HepG2 (cell line): ENCODE results near the gene DEFB112. TPM values are rescaled to one million over a fixed set of nuclear protein-coding genes. Genes with fewer than 3 reads are reported as not detected.
A peak's percentile ranks its signal among the peaks of the same experiment; 100 is the strongest.

Experiments used
- EHMT2 ChIP-seq: fragments of 200-600 bp; sonication (generic); IDR thresholded peaks from 2 replicates; pipeline ENCODE4 v1.7.0; 2017; ENCODE audit warnings: antibody characterized with exemption, low read depth, low read length, borderline replicate concordance
- ERF ChIP-seq: IDR thresholded peaks from 2 replicates; pipeline ENCODE4 v1.6.1; 2018; ENCODE audit warnings: missing biosample characterization, missing genetic modification reagents
- FOXA3 ChIP-seq: IDR thresholded peaks from 2 replicates; pipeline ENCODE4 v1.6.1; 2016; ENCODE audit warnings: missing genetic modification reagents, missing compliant biosample characterization
- HOXA7 ChIP-seq: sonication (generic); formaldehyde crosslinking; IDR thresholded peaks from 2 replicates; pipeline ENCODE4 v1.8.1; 2022; ENCODE audit warnings: mild to moderate bottlenecking, missing genetic modification reagents, moderate library complexity
- MIER3 ChIP-seq: IDR thresholded peaks from 2 replicates; pipeline ENCODE4 v1.6.1; 2016; ENCODE audit warnings: missing compliant biosample characterization, borderline replicate concordance
- MYC ChIP-seq: sonication (generic); formaldehyde crosslinking; IDR thresholded peaks from 2 replicates; pipeline ENCODE4 v1.9.0; 2021; ENCODE audit warnings: missing genetic modification reagents, borderline replicate concordance
- SATB2 ChIP-seq: sonication (generic); formaldehyde crosslinking; IDR thresholded peaks from 2 replicates; pipeline ENCODE4 v1.5.0; 2020; ENCODE audit warnings: missing genetic modification reagents
- SP5 ChIP-seq: IDR thresholded peaks from 2 replicates; pipeline ENCODE4 v1.6.1; 2016; ENCODE audit warnings: low read depth, borderline replicate concordance
- SRY ChIP-seq: sonication (generic); formaldehyde crosslinking; IDR thresholded peaks from 2 replicates; pipeline ENCODE4 v1.8.0; 2022; ENCODE audit warnings: mild to moderate bottlenecking, missing genetic modification reagents
- STAG1 ChIP-seq: sonication (generic); formaldehyde crosslinking; IDR thresholded peaks from 2 replicates; pipeline ENCODE4 v1.4.0; 2020; ENCODE audit warnings: missing genetic modification reagents
- TGIF2 ChIP-seq: IDR thresholded peaks from 2 replicates; pipeline ENCODE4 v1.6.1; 2016; ENCODE audit warnings: control low read depth, missing compliant biosample characterization
- THAP11 ChIP-seq: IDR thresholded peaks from 2 replicates; pipeline ENCODE4 v1.6.1; 2016; ENCODE audit warnings: missing biosample characterization, missing genetic modification reagents
- ZBTB7A ChIP-seq: sonication (generic); formaldehyde crosslinking; IDR thresholded peaks from 2 replicates; pipeline ENCODE4 v1.8.0; 2022; ENCODE audit warnings: mild to moderate bottlenecking, missing genetic modification reagents
- ZC3H4 ChIP-seq: sonication (generic); formaldehyde crosslinking; IDR thresholded peaks from 2 replicates; pipeline ENCODE4 v1.4.0; 2020; ENCODE audit warnings: missing genetic modification reagents, borderline replicate concordance
- ZFY ChIP-seq: sonication (generic); formaldehyde crosslinking; IDR thresholded peaks from 2 replicates; pipeline ENCODE4 v1.4.0; 2020; ENCODE audit warnings: missing genetic modification reagents
- ZNF572 ChIP-seq: sonication (generic); formaldehyde crosslinking; IDR thresholded peaks from 2 replicates; pipeline ENCODE4 v1.5.1; 2020; ENCODE audit warnings: mild to moderate bottlenecking, missing genetic modification reagents
- ZNF652 ChIP-seq: IDR thresholded peaks from 2 replicates; pipeline ENCODE4 v1.6.1; 2016; ENCODE audit warnings: low read depth, borderline replicate concordance
- ZNF660 ChIP-seq: sonication (generic); formaldehyde crosslinking; IDR thresholded peaks from 2 replicates; pipeline ENCODE4 v1.5.1; 2020; ENCODE audit warnings: mild to moderate bottlenecking, low read depth, missing genetic modification reagents, borderline replicate concordance
- ZNF772 ChIP-seq: sonication (generic); formaldehyde crosslinking; IDR thresholded peaks from 2 replicates; pipeline ENCODE4 v1.5.0; 2020; ENCODE audit warnings: mild to moderate bottlenecking, missing genetic modification reagents
- polyA plus RNA-seq, 8 experiments: library from polyadenylated mRNA; depleted of rRNA in 3 of 8; stranded (reverse) in 7 of 8; unstranded in 1 of 8; fragments of >200 nt; fragmentation: Illumina TruSeq in 4 of 8; extraction: Trizol in 4 of 8; gene quantifications; 2 replicates each; pipeline versions ENCODE4 v1.2.1 to v1.2.3, GENCODE V29; 2011 to 2016; ENCODE audit warnings: low read depth in 4 of 8, missing spikeins in 1 of 8, mixed read lengths in 1 of 8; ENCODE audit not compliant: insufficient read depth in 1 of 8
- total RNA-seq, 5 experiments: library from RNA; depleted of rRNA; stranded (reverse); fragments of >200 nt; fragmentation: Illumina TruSeq; extraction: Trizol; gene quantifications; 2 replicates each; pipeline ENCODE4 v1.2.3, GENCODE V29; 2016; ENCODE audit warnings: low read depth in 1 of 5
- TF ChIP-seq, protein P1 (sequence below): sonication (generic); formaldehyde crosslinking; IDR thresholded peaks from 2 replicates; pipeline ENCODE4 v1.4.0; 2020; ENCODE audit warnings: missing genetic modification reagents
- TF ChIP-seq, protein P2 (sequence below): sonication (generic); formaldehyde crosslinking; IDR thresholded peaks from 2 replicates; pipeline ENCODE4 v1.4.0; 2020; ENCODE audit warnings: missing genetic modification reagents, mild to moderate bottlenecking, borderline replicate concordance
- TF ChIP-seq, protein P3 (sequence below): sonication (generic); formaldehyde crosslinking; IDR thresholded peaks from 2 replicates; pipeline ENCODE4 v1.8.1; 2023; ENCODE audit warnings: missing genetic modification reagents, inconsistent platforms, borderline replicate concordance
- TF ChIP-seq, protein P4 (sequence below): sonication (generic); formaldehyde crosslinking; IDR thresholded peaks from 2 replicates; pipeline ENCODE4 v1.5.0; 2020; ENCODE audit warnings: missing genetic modification reagents

DEFB112 gene
- total and polyA plus RNA-seq, 2 of the 13 experiments (the other 11 are each of a cell fraction or from before 2014, with no cell fraction given) = not detected

DNA sequence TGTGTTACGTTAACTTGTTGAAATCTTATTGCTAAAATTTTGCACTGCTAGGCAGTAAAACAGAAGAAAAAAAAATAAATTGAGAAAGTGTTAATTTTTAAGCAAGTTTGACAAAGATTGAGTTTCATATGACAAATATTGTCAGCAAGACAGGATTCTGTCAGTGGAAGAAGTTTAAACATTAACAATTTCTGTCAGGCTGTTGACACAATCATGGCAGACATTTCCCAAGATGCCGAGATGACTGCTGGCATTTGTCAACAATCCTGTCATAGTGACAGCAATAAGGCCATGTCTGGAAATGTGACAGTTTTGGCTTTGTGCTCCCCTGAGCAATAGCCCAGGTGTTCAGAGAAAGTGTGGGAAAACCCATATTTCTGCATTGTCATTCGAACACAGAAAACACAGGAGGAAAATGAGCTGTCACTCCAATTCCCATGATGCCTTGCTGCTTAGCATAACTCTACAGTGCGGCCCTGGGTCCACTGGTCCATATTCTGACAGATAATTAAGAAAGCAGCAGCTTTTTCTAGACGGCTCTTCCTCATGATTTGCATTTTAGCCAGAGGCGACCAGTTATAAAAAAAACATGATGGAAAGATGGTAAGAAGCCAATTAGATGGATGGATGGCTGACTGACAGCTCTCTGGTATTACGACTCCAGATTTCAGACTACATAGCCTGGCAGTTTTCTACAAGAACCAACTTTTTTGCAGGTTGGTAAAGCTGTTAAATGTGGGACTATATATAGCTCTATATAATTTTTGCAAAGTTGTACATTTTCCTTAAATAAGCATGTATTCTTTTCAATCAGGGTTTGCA is 43.6 kb upstream of the DEFB112 start (continued):
- TF ChIP-seq, protein P1, sequence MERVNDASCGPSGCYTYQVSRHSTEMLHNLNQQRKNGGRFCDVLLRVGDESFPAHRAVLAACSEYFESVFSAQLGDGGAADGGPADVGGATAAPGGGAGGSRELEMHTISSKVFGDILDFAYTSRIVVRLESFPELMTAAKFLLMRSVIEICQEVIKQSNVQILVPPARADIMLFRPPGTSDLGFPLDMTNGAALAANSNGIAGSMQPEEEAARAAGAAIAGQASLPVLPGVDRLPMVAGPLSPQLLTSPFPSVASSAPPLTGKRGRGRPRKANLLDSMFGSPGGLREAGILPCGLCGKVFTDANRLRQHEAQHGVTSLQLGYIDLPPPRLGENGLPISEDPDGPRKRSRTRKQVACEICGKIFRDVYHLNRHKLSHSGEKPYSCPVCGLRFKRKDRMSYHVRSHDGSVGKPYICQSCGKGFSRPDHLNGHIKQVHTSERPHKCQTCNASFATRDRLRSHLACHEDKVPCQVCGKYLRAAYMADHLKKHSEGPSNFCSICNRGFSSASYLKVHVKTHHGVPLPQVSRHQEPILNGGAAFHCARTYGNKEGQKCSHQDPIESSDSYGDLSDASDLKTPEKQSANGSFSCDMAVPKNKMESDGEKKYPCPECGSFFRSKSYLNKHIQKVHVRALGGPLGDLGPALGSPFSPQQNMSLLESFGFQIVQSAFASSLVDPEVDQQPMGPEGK (CRISPR knock-in tag) = 0 out of 2 replicates have a peak, but pooled peaks have one; percentile 11
- peak; percentile 55; the same call in 1 of the 2 replicates for TF ChIP-seq ZNF772 (CRISPR knock-in tag)
- peak; percentile 63; the same call in 1 of the 2 replicates for TF ChIP-seq EHMT2
- TF ChIP-seq MYC (CRISPR knock-in tag) = no peak
- TF ChIP-seq SRY (CRISPR knock-in tag) = peak; percentile 27; the same call in 1 of the 2 replicates
- peak; percentile 79; the same call in 1 of the 2 replicates for TF ChIP-seq MIER3
- TF ChIP-seq STAG1 (CRISPR knock-in tag) = no peak
- TF ChIP-seq, protein P2, sequence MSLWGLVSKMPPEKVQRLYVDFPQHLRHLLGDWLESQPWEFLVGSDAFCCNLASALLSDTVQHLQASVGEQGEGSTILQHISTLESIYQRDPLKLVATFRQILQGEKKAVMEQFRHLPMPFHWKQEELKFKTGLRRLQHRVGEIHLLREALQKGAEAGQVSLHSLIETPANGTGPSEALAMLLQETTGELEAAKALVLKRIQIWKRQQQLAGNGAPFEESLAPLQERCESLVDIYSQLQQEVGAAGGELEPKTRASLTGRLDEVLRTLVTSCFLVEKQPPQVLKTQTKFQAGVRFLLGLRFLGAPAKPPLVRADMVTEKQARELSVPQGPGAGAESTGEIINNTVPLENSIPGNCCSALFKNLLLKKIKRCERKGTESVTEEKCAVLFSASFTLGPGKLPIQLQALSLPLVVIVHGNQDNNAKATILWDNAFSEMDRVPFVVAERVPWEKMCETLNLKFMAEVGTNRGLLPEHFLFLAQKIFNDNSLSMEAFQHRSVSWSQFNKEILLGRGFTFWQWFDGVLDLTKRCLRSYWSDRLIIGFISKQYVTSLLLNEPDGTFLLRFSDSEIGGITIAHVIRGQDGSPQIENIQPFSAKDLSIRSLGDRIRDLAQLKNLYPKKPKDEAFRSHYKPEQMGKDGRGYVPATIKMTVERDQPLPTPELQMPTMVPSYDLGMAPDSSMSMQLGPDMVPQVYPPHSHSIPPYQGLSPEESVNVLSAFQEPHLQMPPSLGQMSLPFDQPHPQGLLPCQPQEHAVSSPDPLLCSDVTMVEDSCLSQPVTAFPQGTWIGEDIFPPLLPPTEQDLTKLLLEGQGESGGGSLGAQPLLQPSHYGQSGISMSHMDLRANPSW = peak; percentile 38; the same call in 1 of the 2 replicates
- TF ChIP-seq ZBTB7A (CRISPR knock-in tag) = no peak
- TF ChIP-seq THAP11 (CRISPR knock-in tag) = peak; percentile 79
- TF ChIP-seq ZNF660 = no peak
- peak; percentile 99 for TF ChIP-seq FOXA3 (CRISPR knock-in tag)
- TF ChIP-seq, protein P3, sequence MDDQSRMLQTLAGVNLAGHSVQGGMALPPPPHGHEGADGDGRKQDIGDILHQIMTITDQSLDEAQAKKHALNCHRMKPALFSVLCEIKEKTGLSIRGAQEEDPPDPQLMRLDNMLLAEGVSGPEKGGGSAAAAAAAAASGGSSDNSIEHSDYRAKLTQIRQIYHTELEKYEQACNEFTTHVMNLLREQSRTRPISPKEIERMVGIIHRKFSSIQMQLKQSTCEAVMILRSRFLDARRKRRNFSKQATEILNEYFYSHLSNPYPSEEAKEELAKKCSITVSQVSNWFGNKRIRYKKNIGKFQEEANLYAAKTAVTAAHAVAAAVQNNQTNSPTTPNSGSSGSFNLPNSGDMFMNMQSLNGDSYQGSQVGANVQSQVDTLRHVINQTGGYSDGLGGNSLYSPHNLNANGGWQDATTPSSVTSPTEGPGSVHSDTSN = no peak
- no peak for TF ChIP-seq SP5
- no peak for TF ChIP-seq SATB2
- TF ChIP-seq HOXA7 (CRISPR knock-in tag) = no peak
- TF ChIP-seq ZNF572 (CRISPR knock-in tag) = no peak
- TF ChIP-seq ZNF652 = peak; percentile 41; the same call in 1 of the 2 replicates
- no peak for TF ChIP-seq ZC3H4
- TF ChIP-seq TGIF2 = peak; percentile 99
- TF ChIP-seq ZFY (CRISPR knock-in tag) = peak; percentile 46; the same call in 1 of the 2 replicates
- TF ChIP-seq ERF (CRISPR knock-in tag) = peak; percentile 78
- TF ChIP-seq, protein P4, sequence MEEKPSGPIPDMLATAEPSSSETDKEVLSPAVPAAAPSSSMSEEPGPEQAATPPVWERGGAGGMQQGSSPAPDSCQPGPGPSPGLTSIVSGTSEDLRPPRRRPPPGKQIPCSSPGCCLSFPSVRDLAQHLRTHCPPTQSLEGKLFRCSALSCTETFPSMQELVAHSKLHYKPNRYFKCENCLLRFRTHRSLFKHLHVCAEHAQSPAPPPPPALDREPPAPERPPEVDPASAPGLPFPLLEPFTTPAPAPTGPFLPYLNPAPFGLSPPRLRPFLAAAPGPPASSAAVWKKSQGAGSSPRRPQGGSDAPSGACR (CRISPR knock-in tag) = 0 out of 2 replicates have a peak, but pooled peaks have one; percentile 42
